Suprapubic skin (tissue), 3 donors: ENCODE data around the gene UQCRC1.

Experiments
- POLR2AphosphoS5 ChIP-seq, 3 donors: sonication (generic); formaldehyde crosslinking; IDR thresholded peaks; one replicate each; pipeline ENCODE4 v1.6.1; 2017; ENCODE audit warnings: antibody characterized with exemption in 3 of 3
- TF ChIP-seq, protein P1 (sequence below), 2 donors: fragments of 200-600 bp in 1 of 2; fragments of 450-650 bp in 1 of 2; sonication (generic) in 1 of 2; IDR thresholded peaks; one replicate each; pipeline ENCODE4 v1.5.1; 2016 to 2019; ENCODE audit warnings: antibody characterized with exemption in 2 of 2, mild to moderate bottlenecking in 1 of 2, moderate library complexity in 1 of 2

DNA sequence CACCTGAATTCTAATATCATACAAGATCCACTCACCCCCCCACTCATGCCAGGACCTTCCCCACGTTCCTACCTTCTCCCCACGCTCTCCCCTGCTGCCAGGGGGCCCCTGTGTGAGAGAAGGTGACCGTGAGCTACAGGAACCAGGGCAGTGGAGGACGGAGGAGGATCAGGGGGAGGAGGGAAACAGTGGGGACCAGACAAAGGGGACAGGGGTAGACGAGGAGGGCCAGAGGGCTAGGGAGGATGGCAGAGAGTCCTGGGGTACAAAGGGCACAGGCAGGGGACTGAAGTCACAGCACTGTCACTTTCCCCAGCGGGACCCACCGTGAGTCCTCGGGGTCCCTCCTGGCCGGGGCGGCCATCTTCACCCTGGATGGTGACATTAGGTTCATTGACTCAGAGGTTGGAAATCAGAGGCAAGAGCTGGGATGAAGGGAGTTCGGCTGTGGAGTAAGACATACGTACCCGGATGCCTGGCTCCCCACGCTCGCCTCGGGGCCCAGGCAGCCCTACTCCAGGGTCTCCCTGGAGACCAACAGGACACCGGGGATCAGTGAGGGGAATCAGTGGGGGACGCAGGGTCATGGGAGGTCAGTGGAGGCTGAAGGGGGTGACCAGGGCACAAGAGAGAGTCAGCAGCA is 39.5 kb downstream of the UQCRC1 start:
- no peak for TF ChIP-seq POLR2AphosphoS5 (IDR thresholded peaks at IDR 0.05)
- TF ChIP-seq, protein P1, sequence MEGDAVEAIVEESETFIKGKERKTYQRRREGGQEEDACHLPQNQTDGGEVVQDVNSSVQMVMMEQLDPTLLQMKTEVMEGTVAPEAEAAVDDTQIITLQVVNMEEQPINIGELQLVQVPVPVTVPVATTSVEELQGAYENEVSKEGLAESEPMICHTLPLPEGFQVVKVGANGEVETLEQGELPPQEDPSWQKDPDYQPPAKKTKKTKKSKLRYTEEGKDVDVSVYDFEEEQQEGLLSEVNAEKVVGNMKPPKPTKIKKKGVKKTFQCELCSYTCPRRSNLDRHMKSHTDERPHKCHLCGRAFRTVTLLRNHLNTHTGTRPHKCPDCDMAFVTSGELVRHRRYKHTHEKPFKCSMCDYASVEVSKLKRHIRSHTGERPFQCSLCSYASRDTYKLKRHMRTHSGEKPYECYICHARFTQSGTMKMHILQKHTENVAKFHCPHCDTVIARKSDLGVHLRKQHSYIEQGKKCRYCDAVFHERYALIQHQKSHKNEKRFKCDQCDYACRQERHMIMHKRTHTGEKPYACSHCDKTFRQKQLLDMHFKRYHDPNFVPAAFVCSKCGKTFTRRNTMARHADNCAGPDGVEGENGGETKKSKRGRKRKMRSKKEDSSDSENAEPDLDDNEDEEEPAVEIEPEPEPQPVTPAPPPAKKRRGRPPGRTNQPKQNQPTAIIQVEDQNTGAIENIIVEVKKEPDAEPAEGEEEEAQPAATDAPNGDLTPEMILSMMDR (IDR thresholded peaks at IDR 0.05), result no peak
